GM12892 (cell line): Measurements from ENCODE around the gene TATDN3.
A peak's percentile ranks its signal among the peaks of the same experiment; 100 is the strongest.

Source experiments
- DNase-seq: peaks from one replicate; pipeline ENCODE4 v3.0.0; 2011; ENCODE audit not compliant: insufficient read length
- FAIRE-seq: peaks from 2 replicates; lab custom pipeline; 2011; peaks lifted over from hg19 to GRCh38; lab: Jason Lieb, UNC
- POLR2A ChIP-seq: IDR thresholded peaks from 2 replicates; pipeline ENCODE4 v1.6.1; 2011; ENCODE audit warnings: low read depth, low read length, control low read depth
- POLR2AphosphoS5 ChIP-seq: IDR thresholded peaks from 2 replicates; pipeline ENCODE4 v1.6.1; 2011; ENCODE audit warnings: low read depth, low read length, control low read depth
- TAF1 ChIP-seq: IDR thresholded peaks from 2 replicates; pipeline ENCODE4 v1.6.1; 2011; ENCODE audit warnings: low read depth, mild to moderate bottlenecking, control low read depth, low read length, borderline replicate concordance

Gene TATDN3

GRCh38 chr1:212780759-212781158 is 10.9 kb upstream of the TATDN3 start:
- DNase-seq (no peak), FAIRE-seq (no peak)
- TF ChIP-seq POLR2A (no peak), TAF1 (no peak), POLR2AphosphoS5 (no peak)

- TF ChIP-seq POLR2AphosphoS5 = no peak
- no peak for TF ChIP-seq POLR2A
- no peak for TF ChIP-seq TAF1
- DNase-seq = no peak
- FAIRE-seq = no peak
These were observed 10.5 kb upstream of the TATDN3 start for GRCh38 chr1:212781225-212781624.

- TF ChIP-seq TAF1 = no peak
- no peak for TF ChIP-seq POLR2AphosphoS5
- no peak for TF ChIP-seq POLR2A
- no peak for DNase-seq
- FAIRE-seq = peak; percentile 24
These were observed 9.1 kb upstream of the TATDN3 start for GRCh38 chr1:212782422-212783154.

DNA sequence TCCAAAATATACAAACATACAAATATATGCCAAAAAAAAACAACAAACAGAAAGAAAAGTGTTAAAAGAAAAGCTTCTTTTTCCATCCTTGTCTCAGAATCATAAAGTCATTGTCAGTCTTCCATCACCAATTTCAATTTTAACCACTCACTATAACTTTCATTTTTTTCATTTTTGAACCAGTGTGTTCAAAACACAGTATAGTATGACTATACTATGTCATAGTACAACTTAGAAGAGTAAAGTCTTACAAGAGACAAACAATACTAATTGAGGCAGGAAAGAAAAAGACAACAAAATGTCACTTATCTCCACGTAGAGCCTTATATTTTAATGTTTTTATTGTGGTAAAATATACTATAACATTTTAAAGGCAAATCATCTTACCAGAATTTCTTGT is 7.7 kb upstream of the TATDN3 start:
- DNase-seq (no peak), FAIRE-seq (no peak)
- TF ChIP-seq POLR2AphosphoS5 (no peak), POLR2A (no peak), TAF1 (no peak)

DNA sequence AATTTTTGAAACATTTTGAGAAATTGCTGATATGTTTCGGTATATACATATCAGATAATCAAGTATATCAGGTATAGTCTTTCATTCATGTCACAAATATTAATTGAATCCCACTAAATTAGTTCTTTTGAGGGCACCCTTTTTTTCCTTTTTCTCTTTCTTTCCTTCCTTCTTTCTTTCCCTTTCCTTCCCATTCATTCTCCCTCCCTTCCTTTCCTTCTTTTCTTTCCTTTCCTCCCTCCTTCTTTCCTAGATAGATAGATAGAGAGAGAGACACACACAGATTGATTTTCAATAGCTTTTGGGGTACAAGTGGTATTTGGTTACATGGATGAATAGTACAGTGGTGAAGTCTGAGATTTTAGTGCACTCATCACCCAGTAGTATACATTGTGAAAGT is 5.8 kb upstream of the TATDN3 start:
- TF ChIP-seq TAF1 = no peak
- TF ChIP-seq POLR2A = no peak
- TF ChIP-seq POLR2AphosphoS5 = no peak
- DNase-seq (no peak), FAIRE-seq (no peak)

DNA sequence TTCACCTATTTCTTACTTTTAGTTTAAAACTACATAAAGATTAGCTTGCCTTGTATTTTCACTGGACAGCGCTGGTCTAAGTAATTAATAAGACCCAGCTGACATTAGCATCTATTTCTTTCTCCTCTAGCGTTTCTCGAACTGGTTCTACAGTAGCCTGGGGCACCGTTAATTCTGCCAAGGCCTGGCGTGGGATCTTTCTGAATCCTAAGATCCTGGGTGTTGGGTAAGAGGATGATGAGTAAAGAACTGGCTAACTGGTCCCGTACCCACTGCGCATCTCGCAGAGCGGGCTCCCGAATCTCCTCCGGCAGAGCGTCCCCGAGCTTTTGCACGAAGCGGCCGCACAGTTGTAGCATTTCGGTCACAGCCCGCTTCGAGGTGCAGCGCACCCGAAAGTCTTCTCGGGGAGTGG is 426 bp upstream of the TATDN3 start:
- FAIRE-seq (no peak), DNase-seq (peak; percentile 42)
- TF ChIP-seq POLR2AphosphoS5 (no peak), TAF1 (no peak), POLR2A (no peak)

- TF ChIP-seq POLR2AphosphoS5 = no peak
- TF ChIP-seq TAF1 = no peak
- no peak for TF ChIP-seq POLR2A
- FAIRE-seq (no peak), DNase-seq (no peak)
These were observed 758 bp downstream of the TATDN3 start for GRCh38 chr1:212792396-212792908.

GRCh38 chr1:212794561-212795014 is 2.9 kb downstream of the TATDN3 start:
- FAIRE-seq (peak; percentile 75), DNase-seq (peak; percentile 32)
- TF ChIP-seq POLR2A (peak; percentile 44; the same call in 1 of the 2 replicates), TAF1 (no peak), POLR2AphosphoS5 (peak; percentile 71)

- FAIRE-seq = no peak
- no peak for DNase-seq
- TF ChIP-seq POLR2A (no peak), POLR2AphosphoS5 (no peak), TAF1 (no peak)
These were observed 6.0 kb downstream of the TATDN3 start for GRCh38 chr1:212797681-212798080.

GRCh38 chr1:212805767-212806166 is 14.1 kb downstream of the TATDN3 start:
- DNase-seq (no peak), FAIRE-seq (peak; percentile 51)
- TF ChIP-seq POLR2A = no peak
- TF ChIP-seq POLR2AphosphoS5 = no peak
- no peak for TF ChIP-seq TAF1

DNA sequence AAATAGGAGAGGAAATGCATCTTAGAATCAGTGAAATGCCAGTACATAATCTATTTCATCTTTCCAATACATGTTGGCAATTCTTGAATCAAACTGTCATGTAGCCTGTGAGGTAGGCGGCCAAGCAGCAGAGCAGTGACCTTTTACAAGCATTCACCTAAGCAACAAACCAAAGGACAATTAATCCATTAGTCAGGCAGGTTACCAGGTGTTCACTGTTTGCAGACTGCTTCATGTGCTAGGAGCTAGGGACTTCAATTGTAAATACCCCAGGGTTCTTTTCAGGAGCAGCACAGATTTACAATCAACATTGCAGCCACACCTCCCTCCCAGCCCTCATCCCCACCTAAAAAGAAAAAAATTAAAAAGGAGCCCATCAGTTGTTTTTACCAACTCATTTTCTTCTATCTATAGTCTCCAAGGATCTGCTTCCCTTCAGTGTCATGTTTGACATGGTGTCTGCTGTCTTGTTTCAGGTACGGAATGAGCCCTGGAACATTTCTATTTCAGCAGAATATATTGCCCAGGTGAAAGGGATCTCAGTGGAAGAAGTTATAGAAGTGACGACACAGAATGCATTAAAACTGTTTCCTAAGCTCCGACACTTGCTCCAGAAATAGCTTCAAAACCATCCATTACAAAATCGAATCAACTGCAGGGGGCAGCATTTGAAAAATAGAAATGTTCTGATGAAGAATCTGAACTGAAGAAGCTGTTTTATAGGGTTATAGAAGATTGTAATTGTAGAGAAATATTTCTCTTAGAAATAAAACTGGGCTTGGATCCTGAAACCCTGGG is 23.0 kb downstream of the TATDN3 start:
- DNase-seq = no peak
- TF ChIP-seq POLR2AphosphoS5 (no peak), TAF1 (no peak), POLR2A (no peak)
- FAIRE-seq = no peak
